Testis (tissue), 2 donors: ENCODE measurements around the gene NME7.

Experiments used
- POLR2A ChIP-seq: fragments of 450-650 bp; IDR thresholded peaks from one replicate; pipeline ENCODE4 v1.6.1; 2017; ENCODE audit warnings: antibody characterized with exemption, mild to moderate bottlenecking, moderate library complexity
- TF ChIP-seq, protein P1 (sequence below), 3 experiments: fragments of 450-650 bp in 2 of 3; fragments of 200-600 bp in 1 of 3; sonication (generic) in 1 of 3; IDR thresholded peaks; one replicate each; pipeline ENCODE4 v1.5.1; 2016 to 2019; ENCODE audit warnings: antibody characterized with exemption in 3 of 3, mild to moderate bottlenecking in 2 of 3, moderate library complexity in 1 of 3

DNA sequence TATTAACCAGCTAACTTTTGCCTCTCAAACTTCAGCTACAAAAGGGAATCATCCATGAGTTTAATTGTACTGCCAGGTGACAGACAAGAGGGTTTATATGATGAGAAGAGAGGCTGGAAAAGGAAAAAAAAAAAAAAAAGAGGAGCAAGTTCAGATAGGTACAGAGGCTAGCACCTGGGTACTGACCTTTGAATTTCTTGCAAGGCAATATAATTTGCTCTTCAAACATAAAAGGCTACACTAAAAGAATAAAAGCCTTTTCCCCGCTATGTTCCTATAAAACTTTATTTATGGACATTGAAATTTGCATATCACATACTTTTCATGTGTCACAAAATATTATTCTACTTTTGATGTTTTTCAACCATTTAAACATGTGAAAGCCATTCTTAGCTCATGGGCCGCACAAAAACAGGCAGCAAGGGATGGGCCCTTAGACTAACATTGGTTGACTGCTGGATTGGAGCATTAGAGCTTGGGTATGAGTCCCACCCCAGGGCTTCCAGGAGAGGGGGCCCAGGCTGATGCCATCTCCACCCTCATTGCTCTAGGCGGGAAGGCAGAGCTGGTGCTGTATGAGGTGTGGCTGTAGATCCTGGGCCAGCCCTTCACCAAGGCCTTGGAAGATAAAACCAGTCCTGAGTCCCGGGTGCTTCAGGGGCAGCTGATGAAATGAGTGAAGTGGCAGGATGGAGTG lies 216.8 kb downstream of the NME7 start:
- TF ChIP-seq, protein P1, sequence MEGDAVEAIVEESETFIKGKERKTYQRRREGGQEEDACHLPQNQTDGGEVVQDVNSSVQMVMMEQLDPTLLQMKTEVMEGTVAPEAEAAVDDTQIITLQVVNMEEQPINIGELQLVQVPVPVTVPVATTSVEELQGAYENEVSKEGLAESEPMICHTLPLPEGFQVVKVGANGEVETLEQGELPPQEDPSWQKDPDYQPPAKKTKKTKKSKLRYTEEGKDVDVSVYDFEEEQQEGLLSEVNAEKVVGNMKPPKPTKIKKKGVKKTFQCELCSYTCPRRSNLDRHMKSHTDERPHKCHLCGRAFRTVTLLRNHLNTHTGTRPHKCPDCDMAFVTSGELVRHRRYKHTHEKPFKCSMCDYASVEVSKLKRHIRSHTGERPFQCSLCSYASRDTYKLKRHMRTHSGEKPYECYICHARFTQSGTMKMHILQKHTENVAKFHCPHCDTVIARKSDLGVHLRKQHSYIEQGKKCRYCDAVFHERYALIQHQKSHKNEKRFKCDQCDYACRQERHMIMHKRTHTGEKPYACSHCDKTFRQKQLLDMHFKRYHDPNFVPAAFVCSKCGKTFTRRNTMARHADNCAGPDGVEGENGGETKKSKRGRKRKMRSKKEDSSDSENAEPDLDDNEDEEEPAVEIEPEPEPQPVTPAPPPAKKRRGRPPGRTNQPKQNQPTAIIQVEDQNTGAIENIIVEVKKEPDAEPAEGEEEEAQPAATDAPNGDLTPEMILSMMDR (IDR thresholded peaks at IDR 0.05): no peak
- TF ChIP-seq POLR2A: no peak
